ENCODE results near the gene GON4L. TPM values are rescaled to one million over a fixed set of nuclear protein-coding genes. Genes with fewer than 3 reads are reported as not detected.
"Not testable (repeated sequence)": the region's sequence is repeated elsewhere in the genome, so short reads cannot be mapped to it uniquely, and the experiment has no call there.

The GON4L gene
- total RNA-seq, 2 experiments from 2014 or later = 71.0 to 77.0 TPM

DNA sequence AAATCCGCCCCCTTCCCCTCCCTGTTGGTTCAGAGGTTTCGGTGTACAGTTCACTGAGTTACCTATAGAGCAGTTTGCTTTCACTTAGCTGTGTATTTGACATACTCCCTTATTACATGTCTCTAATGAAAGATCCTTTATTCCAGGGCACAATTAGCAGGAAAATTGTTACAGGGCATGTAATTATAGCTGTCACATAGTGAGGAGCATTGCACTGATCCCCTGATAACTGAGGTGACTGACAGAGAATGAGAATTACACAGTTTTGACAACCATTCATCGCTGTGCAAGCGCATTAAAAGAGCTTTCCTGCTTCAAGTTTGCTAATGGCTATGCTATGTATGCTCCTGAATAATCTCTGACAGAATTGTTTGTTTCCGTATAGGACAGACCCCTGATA lies 141.2 kb downstream of the GON4L start:
- no peak overlapping the region for H3K27ac ChIP-seq (ENCODE audit: low read depth in 1 of 2, low read length in 2 of 2)
- TF ChIP-seq, protein P1, sequence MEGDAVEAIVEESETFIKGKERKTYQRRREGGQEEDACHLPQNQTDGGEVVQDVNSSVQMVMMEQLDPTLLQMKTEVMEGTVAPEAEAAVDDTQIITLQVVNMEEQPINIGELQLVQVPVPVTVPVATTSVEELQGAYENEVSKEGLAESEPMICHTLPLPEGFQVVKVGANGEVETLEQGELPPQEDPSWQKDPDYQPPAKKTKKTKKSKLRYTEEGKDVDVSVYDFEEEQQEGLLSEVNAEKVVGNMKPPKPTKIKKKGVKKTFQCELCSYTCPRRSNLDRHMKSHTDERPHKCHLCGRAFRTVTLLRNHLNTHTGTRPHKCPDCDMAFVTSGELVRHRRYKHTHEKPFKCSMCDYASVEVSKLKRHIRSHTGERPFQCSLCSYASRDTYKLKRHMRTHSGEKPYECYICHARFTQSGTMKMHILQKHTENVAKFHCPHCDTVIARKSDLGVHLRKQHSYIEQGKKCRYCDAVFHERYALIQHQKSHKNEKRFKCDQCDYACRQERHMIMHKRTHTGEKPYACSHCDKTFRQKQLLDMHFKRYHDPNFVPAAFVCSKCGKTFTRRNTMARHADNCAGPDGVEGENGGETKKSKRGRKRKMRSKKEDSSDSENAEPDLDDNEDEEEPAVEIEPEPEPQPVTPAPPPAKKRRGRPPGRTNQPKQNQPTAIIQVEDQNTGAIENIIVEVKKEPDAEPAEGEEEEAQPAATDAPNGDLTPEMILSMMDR (IDR thresholded peaks at IDR 0.05) = no peak
- H3K27ac Mint-ChIP-seq = no peak overlapping the region
- H3K4me3 Mint-ChIP-seq = no peak overlapping the region
- no peaks in the 10 kb centered on the region for H3K27me3 ChIP-seq (ENCODE audit: control insufficient read depth in 1 of 2, insufficient read depth in 2 of 2, low read length in 2 of 2)
- H3K36me3 Mint-ChIP-seq (ENCODE audit: low read depth) = peaks cover 64% of the 10 kb centered on the region
- DNase-seq = no peak
- peaks cover 10% of the 10 kb centered on the region for H3K4me1 Mint-ChIP-seq (ENCODE audit: low read depth)
- no peak for ATAC-seq (ENCODE audit: poor library complexity)
- H3K9me3 ChIP-seq (ENCODE audit: control insufficient read depth in 1 of 2, insufficient read depth in 1 of 2, low read length in 2 of 2) = no peaks in the 10 kb centered on the region
- CTCF ChIA-PET = no interaction called here
- POLR2A ChIA-PET = no interaction called here
- no peaks in the 10 kb centered on the region for H3K27me3 Mint-ChIP-seq
- intact Hi-C loops (cut with DNase I, micrococcal nuclease) = no loop called here
- H3K4me1 ChIP-seq (ENCODE audit: insufficient read depth, low read length) = peaks cover 4% of the 10 kb centered on the region
- no peaks in the 10 kb centered on the region for H3K9me3 Mint-ChIP-seq
- H3K36me3 ChIP-seq (ENCODE audit: insufficient read depth, low read length) = peaks cover 41% of the 10 kb centered on the region
- H3K4me3 ChIP-seq (ENCODE audit: low read length) = no peak overlapping the region

DNA sequence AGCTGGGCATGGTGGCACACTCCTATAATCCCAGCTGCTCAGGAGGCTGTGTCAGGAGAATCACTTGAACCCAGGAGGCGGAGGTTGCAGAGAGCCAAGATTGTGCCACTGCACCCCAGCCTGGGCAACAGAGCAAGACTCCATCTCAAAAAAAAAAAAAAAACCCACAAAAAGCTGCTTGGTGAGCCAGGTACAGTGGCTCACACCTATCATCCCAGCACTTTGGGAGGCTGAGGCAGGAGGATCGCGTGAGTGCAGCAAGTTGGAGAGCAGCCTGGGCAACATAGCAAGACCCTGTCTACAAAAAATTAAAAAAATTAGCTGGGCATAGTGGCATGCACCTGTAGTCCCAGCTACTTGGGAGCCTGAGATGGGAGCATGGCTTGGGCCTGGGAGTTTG lies 142.0 kb downstream of the GON4L start:
- intact Hi-C loops (cut with DNase I, micrococcal nuclease) = not testable (repeated sequence)

DNA sequence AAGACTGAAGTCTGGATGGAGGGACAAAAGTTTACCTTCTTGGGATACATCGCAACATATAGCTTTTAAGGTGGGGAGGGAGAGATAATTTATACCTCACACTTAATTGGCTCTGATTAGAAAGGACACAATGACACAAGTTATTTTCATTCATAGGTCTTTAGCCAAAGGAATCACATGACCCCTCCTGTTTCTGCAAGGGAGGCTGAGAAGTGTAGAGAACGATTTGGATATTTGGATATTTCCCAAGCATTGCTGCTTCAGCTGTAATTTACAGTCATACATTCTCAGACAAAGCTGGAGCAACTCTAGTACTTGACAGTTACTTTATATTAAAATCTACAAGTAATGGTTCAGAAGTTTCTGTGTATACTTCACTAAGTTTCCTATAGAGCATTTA lies 143.9 kb downstream of the GON4L start:
- Mint-ChIP-seq H3K4me3 (no peak overlapping the region), H3K36me3 (ENCODE audit: low read depth) (peaks cover 70% of the 10 kb centered on the region)

More for the DNA sequence above, 142.0 kb downstream of the GON4L start:
- H3K27me3 Mint-ChIP-seq; ATAC-seq (ENCODE audit: poor library complexity); H3K9me3 Mint-ChIP-seq; H3K4me3 ChIP-seq (ENCODE audit: low read length); H3K9me3 ChIP-seq (ENCODE audit: control insufficient read depth in 1 of 2, insufficient read depth in 1 of 2, low read length in 2 of 2); H3K4me3 Mint-ChIP-seq; H3K27me3 ChIP-seq (ENCODE audit: control insufficient read depth in 1 of 2, insufficient read depth in 2 of 2, low read length in 2 of 2); DNase-seq; CTCF ChIA-PET; H3K27ac Mint-ChIP-seq; H3K27ac ChIP-seq (ENCODE audit: low read depth in 1 of 2, low read length in 2 of 2); H3K4me1 ChIP-seq (ENCODE audit: insufficient read depth, low read length); POLR2A ChIA-PET: not testable (repeated sequence)
- peaks cover 39% of the 10 kb centered on the region for H3K36me3 ChIP-seq (ENCODE audit: insufficient read depth, low read length)
- Mint-ChIP-seq H3K4me1 (ENCODE audit: low read depth) (peaks cover 10% of the 10 kb centered on the region), H3K36me3 (ENCODE audit: low read depth) (peaks cover 64% of the 10 kb centered on the region)

DNA sequence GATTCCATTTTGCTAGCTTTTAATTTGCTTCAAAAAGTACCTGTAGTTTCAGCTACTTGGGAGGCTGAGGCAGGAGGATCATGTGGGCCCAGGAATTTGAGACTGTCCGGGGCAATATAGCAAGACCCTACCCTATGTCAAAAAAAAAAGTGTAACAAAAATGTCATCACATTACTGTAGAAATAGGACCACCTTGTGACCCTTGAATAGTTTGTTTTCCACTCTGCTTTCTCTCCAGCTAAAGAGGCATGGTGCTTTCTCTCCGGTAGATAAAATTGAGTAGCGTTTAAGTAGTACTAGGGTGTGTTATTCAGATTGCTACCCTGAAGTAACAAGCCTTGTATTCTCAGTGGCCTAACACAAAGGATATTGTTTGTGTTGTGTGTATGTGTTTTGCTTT lies 144.4 kb downstream of the GON4L start:
- H3K27ac Mint-ChIP-seq; H3K9me3 ChIP-seq (ENCODE audit: control insufficient read depth in 1 of 2, insufficient read depth in 1 of 2, low read length in 2 of 2); POLR2A ChIA-PET; ATAC-seq (ENCODE audit: poor library complexity); H3K4me1 ChIP-seq (ENCODE audit: insufficient read depth, low read length); H3K27me3 ChIP-seq (ENCODE audit: control insufficient read depth in 1 of 2, insufficient read depth in 2 of 2, low read length in 2 of 2); H3K27me3 Mint-ChIP-seq; H3K9me3 Mint-ChIP-seq; H3K27ac ChIP-seq (ENCODE audit: low read depth in 1 of 2, low read length in 2 of 2); intact Hi-C loops (cut with DNase I, micrococcal nuclease); H3K4me3 Mint-ChIP-seq; H3K4me3 ChIP-seq (ENCODE audit: low read length): not testable (repeated sequence)
- peaks cover 36% of the 10 kb centered on the region for H3K36me3 ChIP-seq (ENCODE audit: insufficient read depth, low read length)
- Mint-ChIP-seq H3K36me3 (ENCODE audit: low read depth) (peaks cover 69% of the 10 kb centered on the region), H3K4me1 (ENCODE audit: low read depth) (peaks cover 19% of the 10 kb centered on the region)
- CTCF ChIA-PET = interaction anchor here (0.6 to 1.1 kb wide), 4 partner anchors 9 to 462 kb away, joined by 3 to 4 read pairs (median 3); no protein-coding TSS in a partner anchor
- peak in 3 of 14 experiments; percentile 7 to 16 (median 12) for DNase-seq

More for the DNA sequence above, 143.9 kb downstream of the GON4L start:
- TF ChIP-seq, protein P1 (IDR thresholded peaks at IDR 0.05) = no peak
- Mint-ChIP-seq H3K9me3 (no peaks in the 10 kb centered on the region), H3K4me1 (ENCODE audit: low read depth) (peaks cover 15% of the 10 kb centered on the region), H3K27me3 (no peaks in the 10 kb centered on the region), H3K27ac (no peak overlapping the region)
- H3K4me3 ChIP-seq (ENCODE audit: low read length) = no peak overlapping the region
- ATAC-seq (ENCODE audit: poor library complexity) (no peak), DNase-seq (no peak)
- intact Hi-C loops (cut with DNase I, micrococcal nuclease) = no loop called here
- peaks cover 39% of the 10 kb centered on the region for H3K36me3 ChIP-seq (ENCODE audit: insufficient read depth, low read length)
- H3K4me1 ChIP-seq (ENCODE audit: insufficient read depth, low read length) = peaks cover 4% of the 10 kb centered on the region
- ChIA-PET CTCF (interaction anchor here (0.6 to 1.1 kb wide), 3 partner anchors 9 to 462 kb away, joined by 3 read pairs; no protein-coding TSS in a partner anchor), POLR2A (no interaction called here)
- H3K27ac ChIP-seq (ENCODE audit: low read depth in 1 of 2, low read length in 2 of 2) = no peak overlapping the region
- no peaks in the 10 kb centered on the region for H3K27me3 ChIP-seq (ENCODE audit: control insufficient read depth in 1 of 2, insufficient read depth in 2 of 2, low read length in 2 of 2)
- H3K9me3 ChIP-seq (ENCODE audit: control insufficient read depth in 1 of 2, insufficient read depth in 1 of 2, low read length in 2 of 2) = no peaks in the 10 kb centered on the region

DNA sequence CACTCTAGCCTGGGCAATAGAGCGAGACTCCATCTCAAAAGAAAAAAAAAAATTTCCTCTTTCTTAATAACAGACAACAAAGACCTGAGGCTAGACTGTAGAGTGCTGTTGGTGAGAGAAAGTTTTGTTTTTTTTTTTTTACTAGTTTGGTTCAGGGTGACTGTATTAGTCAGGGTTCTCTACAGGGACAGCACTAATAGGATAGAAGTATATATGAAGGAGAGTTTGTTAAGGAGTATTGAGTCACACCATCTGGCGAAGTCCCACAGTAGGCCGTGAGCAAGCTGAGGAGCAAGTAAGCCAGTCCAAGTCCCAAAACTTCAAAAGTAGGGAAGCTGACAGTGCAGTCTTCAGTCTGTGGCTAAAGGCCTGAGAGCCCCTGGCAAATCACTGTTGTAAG lies 145.6 kb downstream of the GON4L start:
- peaks cover 23% of the 10 kb centered on the region for H3K4me1 Mint-ChIP-seq (ENCODE audit: low read depth)
- DNase-seq; H3K27ac Mint-ChIP-seq; H3K27ac ChIP-seq (ENCODE audit: low read depth in 1 of 2, low read length in 2 of 2); CTCF ChIA-PET; ATAC-seq (ENCODE audit: poor library complexity); H3K4me3 ChIP-seq (ENCODE audit: low read length); H3K27me3 Mint-ChIP-seq; H3K9me3 Mint-ChIP-seq; H3K9me3 ChIP-seq (ENCODE audit: control insufficient read depth in 1 of 2, insufficient read depth in 1 of 2, low read length in 2 of 2); H3K27me3 ChIP-seq (ENCODE audit: control insufficient read depth in 1 of 2, insufficient read depth in 2 of 2, low read length in 2 of 2); intact Hi-C loops (cut with DNase I, micrococcal nuclease); H3K4me3 Mint-ChIP-seq; POLR2A ChIA-PET; H3K4me1 ChIP-seq (ENCODE audit: insufficient read depth, low read length): not testable (repeated sequence)
- H3K36me3 ChIP-seq (ENCODE audit: insufficient read depth, low read length) = peaks cover 28% of the 10 kb centered on the region
- H3K36me3 Mint-ChIP-seq (ENCODE audit: low read depth) = peaks cover 62% of the 10 kb centered on the region

All from CD4-positive, alpha-beta T cell (primary cell).